CD8-positive, alpha-beta memory T cell (primary cell): ENCODE results near the gene CLEC7A. TPM values are rescaled to one million over a fixed set of nuclear protein-coding genes. Genes with fewer than 3 reads are reported as not detected.

Experiments used
- CTCF ChIA-PET: fragments of 350-600 bp; sonication (Branson Sonifier 250); formaldehyde crosslinking; loops from one replicate; lab custom pipeline; 2021; ENCODE audit warnings: antibody characterized with exemption; lab: Charles Lee
- POLR2A ChIA-PET: fragments of 350-600 bp; sonication (Branson Sonifier 250); formaldehyde crosslinking; loops from one replicate; lab custom pipeline; 2021; ENCODE audit warnings: antibody characterized with exemption; lab: Charles Lee
- DNase-seq, 5 donors: peaks; one replicate each; pipeline versions ENCODE4 v3.0.0 to v3.0.0-alpha.2; 2020 to 2022; ENCODE audit warnings: mixed read lengths in 1 of 5
- H3K27ac ChIP-seq: one replicate; pipeline ENCODE4 v1.7.0; 2013; ENCODE audit warnings: low read depth, mild to moderate bottlenecking, low read length, moderate library complexity
- H3K27me3 ChIP-seq: 2 replicates; pipeline ENCODE4 v1.7.0; 2013; ENCODE audit warnings: low read length, mild to moderate bottlenecking; ENCODE audit not compliant: insufficient read depth, poor library complexity, severe bottlenecking
- H3K36me3 ChIP-seq: 2 replicates; pipeline ENCODE4 v1.7.0; 2013; ENCODE audit warnings: mild to moderate bottlenecking, low read length, moderate library complexity; ENCODE audit not compliant: insufficient read depth
- H3K4me1 ChIP-seq: 2 replicates; pipeline ENCODE4 v1.7.0; 2013; ENCODE audit warnings: mild to moderate bottlenecking, low read length, moderate library complexity; ENCODE audit not compliant: insufficient read depth
- H3K4me3 ChIP-seq: 2 replicates; pipeline ENCODE4 v1.7.0; 2013; ENCODE audit warnings: mild to moderate bottlenecking, low read length
- H3K9me3 ChIP-seq: 2 replicates; pipeline ENCODE4 v1.7.0; 2013; ENCODE audit warnings: mild to moderate bottlenecking, low read length
- H3K27ac Mint-ChIP-seq, 8 donors: one replicate each; pipeline ENCODE4 v1.8.0; 2020 to 2021; ENCODE audit warnings: mixed read lengths in 8 of 8, mild to moderate bottlenecking in 6 of 8, inconsistent platforms in 3 of 8, moderate library complexity in 3 of 8
- H3K27me3 Mint-ChIP-seq, 2 donors: one replicate each; pipeline ENCODE4 v1.8.0; 2020 to 2021; ENCODE audit warnings: mixed read lengths in 2 of 2, mild to moderate bottlenecking in 1 of 2, moderate library complexity in 1 of 2
- H3K36me3 Mint-ChIP-seq, 3 donors: one replicate each; pipeline ENCODE4 v1.8.0; 2020 to 2021; ENCODE audit warnings: mixed read lengths in 3 of 3, inconsistent platforms in 1 of 3, mild to moderate bottlenecking in 1 of 3
- H3K4me1 Mint-ChIP-seq, 3 donors: one replicate each; pipeline ENCODE4 v1.8.0; 2020 to 2021; ENCODE audit warnings: mixed read lengths in 3 of 3, inconsistent platforms in 1 of 3, mild to moderate bottlenecking in 1 of 3
- H3K4me3 Mint-ChIP-seq, 7 donors: one replicate each; pipeline ENCODE4 v1.8.0; 2020 to 2021; ENCODE audit warnings: mixed read lengths in 7 of 7, mild to moderate bottlenecking in 6 of 7, moderate library complexity in 4 of 7, inconsistent platforms in 2 of 7
- H3K9me3 Mint-ChIP-seq, 5 donors: one replicate each; pipeline ENCODE4 v1.8.0; 2020 to 2022; ENCODE audit warnings: mixed read lengths in 5 of 5, mild to moderate bottlenecking in 3 of 5, moderate library complexity in 2 of 5, inconsistent platforms in 1 of 5
- polyA plus RNA-seq: library from polyadenylated mRNA; unstranded; fragments of 300-500 nt; fragmentation: Illumina TruSeq; gene quantifications from one replicate; pipeline ENCODE4 v1.2.3, GENCODE V29; 2021
- total RNA-seq, 2 experiments: library from RNA; stranded (reverse); gene quantifications; one replicate each; pipeline ENCODE4 v1.2.3, GENCODE V29; 2021

The CLEC7A gene
- total RNA-seq (under 1 TPM; 0.62 to 0.68 TPM), polyA plus RNA-seq (not detected)

DNA sequence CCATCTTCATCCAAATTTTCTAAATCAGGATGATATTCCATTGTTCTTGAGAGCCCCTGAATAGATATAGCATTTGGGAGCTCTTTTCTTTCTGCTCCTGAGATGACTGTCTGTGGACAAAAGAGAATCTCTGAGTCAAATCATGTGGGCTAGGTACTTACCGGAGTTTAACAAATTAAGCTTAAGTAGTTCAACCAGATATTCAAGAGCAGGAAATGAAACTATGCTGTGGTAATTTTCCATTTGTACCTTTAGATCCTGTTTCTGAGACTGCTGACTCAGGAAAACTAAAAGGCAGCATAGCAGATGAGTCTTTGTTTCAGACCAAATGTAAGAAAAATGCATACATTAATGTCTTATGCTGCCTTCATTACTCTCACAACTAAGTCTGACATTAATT is at the start of gene CLEC7A:
Gene CLEC7A (minus strand): TSS at position 158 of the 400 bp plus-strand sequence. CDS start 117 bp downstream, at position 41.
- H3K4me3 ChIP-seq: no peak within 1 kb of the TSS
- POLR2A ChIA-PET: no interaction called here

DNA sequence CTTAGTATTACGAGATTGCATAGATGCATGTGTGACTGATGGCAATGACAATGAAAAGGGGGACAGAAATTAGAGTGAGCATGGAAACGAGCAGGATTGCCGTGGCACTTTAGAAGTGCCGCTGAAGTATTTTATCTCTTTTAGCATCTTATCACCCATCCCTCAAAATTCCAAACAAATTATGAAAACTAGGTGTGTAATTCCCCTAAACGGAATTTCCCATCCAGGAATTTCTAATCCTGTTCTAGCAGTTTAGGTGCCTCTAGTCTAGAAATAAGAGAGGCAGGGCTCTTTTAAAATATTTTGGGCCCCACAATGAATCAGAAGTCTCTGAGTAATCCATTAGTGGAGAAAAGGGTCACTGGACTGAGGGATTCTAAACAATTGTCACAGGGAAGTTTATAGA is 49.8 kb upstream of the CLEC7A start:
- Mint-ChIP-seq H3K27me3 (peaks cover 22 to 59% of the 10 kb centered on the region in 2 donors), H3K9me3 (no peaks in the 10 kb centered on the region), H3K36me3 (no peaks in the 10 kb centered on the region), H3K27ac (no peak overlapping the region), H3K4me1 (peaks cover 0 to 8% (median 2%) of the 10 kb centered on the region in 3 donors), H3K4me3 (no peak overlapping the region)
- Histone ChIP-seq H3K4me3 (no peak overlapping the region), H3K36me3 (no peaks in the 10 kb centered on the region), H3K27ac (no peak overlapping the region), H3K9me3 (no peaks in the 10 kb centered on the region), H3K4me1 (no peaks in the 10 kb centered on the region), H3K27me3 (no peaks in the 10 kb centered on the region)
- no peak for DNase-seq
- POLR2A ChIA-PET: no interaction called here
- CTCF ChIA-PET: no interaction called here

More for the DNA sequence above, at the start of gene CLEC7A:
- CTCF ChIA-PET: interaction anchor here (2.3 kb wide), 1 partner anchor 23 kb away, joined by 8 read pairs; no protein-coding TSS in a partner anchor
- Mint-ChIP-seq H3K9me3 (no peaks in the 10 kb centered on the region), H3K27me3 (peaks cover 2 to 44% of the 10 kb centered on the region in 2 donors), H3K4me1 (peaks cover 3 to 6% (median 4%) of the 10 kb centered on the region in 3 donors), H3K4me3 (no peak within 1 kb of the TSS), H3K27ac (peak within 1 kb of the TSS in 1 of 8 donors; percentile 60), H3K36me3 (no peaks in the 10 kb centered on the region)
- Histone ChIP-seq H3K27me3 (no peaks in the 10 kb centered on the region), H3K4me1 (no peaks in the 10 kb centered on the region), H3K36me3 (no peaks in the 10 kb centered on the region), H3K27ac (no peak within 1 kb of the TSS), H3K9me3 (no peaks in the 10 kb centered on the region)
- no peak for DNase-seq

DNA sequence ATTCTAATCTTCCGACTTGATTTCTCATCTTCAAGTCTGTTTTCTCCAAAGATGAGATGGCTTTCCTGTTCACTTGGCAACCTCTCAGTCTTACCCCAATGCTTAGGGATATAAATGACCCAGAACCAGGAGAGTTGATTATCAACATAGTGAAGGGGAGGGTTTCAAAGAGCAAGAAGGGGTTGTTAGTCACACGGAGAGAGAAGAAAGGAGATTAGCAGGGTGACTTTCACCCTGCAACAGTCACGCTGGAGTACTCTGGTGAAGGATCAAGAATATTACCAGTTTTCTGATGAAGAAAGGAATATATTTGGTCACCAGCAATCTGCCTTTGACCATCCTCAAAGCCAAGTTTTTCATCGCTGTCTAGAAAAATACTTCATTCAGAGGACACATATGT is 48.8 kb upstream of the CLEC7A start, which contains the start of gene TMEM52B:
Gene TMEM52B (plus strand): TSS at position 212 of the 400 bp plus-strand sequence. CDS start 543 bp downstream, outside the sequence.
- Mint-ChIP-seq H3K27me3 (peaks cover 15 to 57% of the 10 kb centered on the region in 2 donors), H3K9me3 (no peaks in the 10 kb centered on the region), H3K4me3 (no peak within 1 kb of the TSS), H3K36me3 (no peaks in the 10 kb centered on the region), H3K27ac (no peak within 1 kb of the TSS), H3K4me1 (peaks cover 0 to 8% (median 2%) of the 10 kb centered on the region in 3 donors)
- Histone ChIP-seq H3K4me1 (no peaks in the 10 kb centered on the region), H3K9me3 (no peaks in the 10 kb centered on the region), H3K27ac (no peak within 1 kb of the TSS), H3K36me3 (no peaks in the 10 kb centered on the region), H3K27me3 (no peaks in the 10 kb centered on the region), H3K4me3 (no peak within 1 kb of the TSS)
- ChIA-PET POLR2A (no interaction called here), CTCF (no interaction called here)
- DNase-seq: no peak

DNA sequence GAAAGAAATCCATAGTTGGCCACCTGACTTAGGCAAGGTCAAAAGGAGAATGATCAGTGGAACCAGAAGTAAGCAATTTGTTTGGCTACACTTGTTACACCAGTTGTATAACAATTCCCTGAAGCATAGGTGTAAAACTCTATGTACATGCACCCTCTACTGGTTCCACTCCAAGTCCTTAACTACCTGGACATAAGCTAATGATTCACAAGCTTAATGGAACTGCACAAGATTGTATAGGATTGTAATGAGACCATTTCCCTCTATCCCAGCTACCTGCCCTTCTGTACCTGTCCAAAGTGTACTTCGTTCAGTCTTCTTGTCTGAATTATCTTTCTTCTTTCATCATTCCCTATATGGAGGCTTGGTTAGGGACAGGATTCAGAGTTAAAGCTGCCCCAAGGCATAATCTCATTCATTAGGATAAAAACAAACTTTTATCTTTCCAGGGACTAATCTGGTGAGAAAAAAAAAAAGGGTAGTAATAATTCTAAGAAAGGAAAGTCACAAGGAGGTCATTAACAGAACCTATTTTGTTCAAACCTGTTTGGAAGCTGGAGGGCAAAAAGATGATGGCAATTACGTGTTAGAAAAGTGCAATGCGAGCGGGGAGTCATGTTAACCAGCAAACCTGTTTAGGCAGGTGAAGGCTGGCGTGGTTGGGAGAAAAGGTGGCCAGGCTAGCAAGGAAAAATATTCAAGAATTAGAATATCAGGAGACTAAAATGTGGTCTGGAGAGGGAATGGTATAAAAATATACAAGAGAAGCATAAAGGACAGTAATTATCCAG is 46.0 kb upstream of the CLEC7A start:
- Mint-ChIP-seq H3K4me1 (no peaks in the 10 kb centered on the region), H3K9me3 (no peaks in the 10 kb centered on the region), H3K27ac (no peak overlapping the region), H3K27me3 (peaks cover 20 to 51% of the 10 kb centered on the region in 2 donors), H3K4me3 (no peak overlapping the region), H3K36me3 (no peaks in the 10 kb centered on the region)
- Histone ChIP-seq H3K27ac (no peak overlapping the region), H3K4me3 (no peak overlapping the region), H3K9me3 (no peaks in the 10 kb centered on the region), H3K36me3 (no peaks in the 10 kb centered on the region), H3K27me3 (no peaks in the 10 kb centered on the region), H3K4me1 (no peaks in the 10 kb centered on the region)
- CTCF ChIA-PET: no interaction called here
- no peak for DNase-seq
- POLR2A ChIA-PET: no interaction called here

DNA sequence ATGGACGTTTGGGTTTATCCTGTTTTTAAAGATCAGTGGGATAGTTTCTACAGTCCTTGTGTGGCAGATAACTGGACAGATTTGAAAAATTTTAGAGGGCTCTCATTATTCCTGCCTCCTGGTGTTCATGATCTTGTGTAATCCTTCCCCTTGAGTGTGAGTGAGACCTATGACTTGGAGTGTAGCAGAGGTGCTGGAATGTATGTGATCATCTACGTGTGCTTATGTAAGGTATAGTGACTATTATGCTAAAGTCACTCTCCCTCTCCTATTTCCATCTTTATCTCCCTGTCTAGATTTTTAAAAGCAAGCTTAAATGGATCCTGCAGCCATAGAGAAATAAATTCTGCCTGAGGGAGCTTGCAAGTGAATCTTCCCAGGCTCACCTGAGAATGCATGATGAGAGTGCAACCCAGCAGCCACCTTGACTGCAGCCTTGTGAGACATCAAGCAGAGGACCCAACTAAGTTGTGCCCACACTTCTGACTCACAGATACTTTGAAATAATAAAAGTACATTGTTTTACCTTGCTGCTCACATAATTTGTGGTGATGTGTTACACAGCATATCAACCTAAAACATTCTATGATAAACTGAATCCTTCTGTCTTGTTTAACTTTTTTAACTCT is 45.1 kb upstream of the CLEC7A start:
- no peaks in the 10 kb centered on the region for H3K27me3 ChIP-seq
- H3K4me3 Mint-ChIP-seq: no peak overlapping the region
- H3K4me3 ChIP-seq: no peak overlapping the region
- H3K36me3 Mint-ChIP-seq: no peaks in the 10 kb centered on the region
- ChIA-PET POLR2A (no interaction called here), CTCF (interaction anchor here (2.5 kb wide), 1 partner anchor 22 kb away, joined by 8 read pairs; no protein-coding TSS in a partner anchor)
- H3K9me3 Mint-ChIP-seq: no peaks in the 10 kb centered on the region
- H3K27me3 Mint-ChIP-seq: peaks cover 20 to 52% of the 10 kb centered on the region in 2 donors
- H3K27ac Mint-ChIP-seq: no peak overlapping the region
- H3K4me1 ChIP-seq: no peaks in the 10 kb centered on the region
- no peaks in the 10 kb centered on the region for H3K9me3 ChIP-seq
- H3K27ac ChIP-seq: no peak overlapping the region
- no peak for DNase-seq
- H3K4me1 Mint-ChIP-seq: no peaks in the 10 kb centered on the region
- H3K36me3 ChIP-seq: no peaks in the 10 kb centered on the region

DNA sequence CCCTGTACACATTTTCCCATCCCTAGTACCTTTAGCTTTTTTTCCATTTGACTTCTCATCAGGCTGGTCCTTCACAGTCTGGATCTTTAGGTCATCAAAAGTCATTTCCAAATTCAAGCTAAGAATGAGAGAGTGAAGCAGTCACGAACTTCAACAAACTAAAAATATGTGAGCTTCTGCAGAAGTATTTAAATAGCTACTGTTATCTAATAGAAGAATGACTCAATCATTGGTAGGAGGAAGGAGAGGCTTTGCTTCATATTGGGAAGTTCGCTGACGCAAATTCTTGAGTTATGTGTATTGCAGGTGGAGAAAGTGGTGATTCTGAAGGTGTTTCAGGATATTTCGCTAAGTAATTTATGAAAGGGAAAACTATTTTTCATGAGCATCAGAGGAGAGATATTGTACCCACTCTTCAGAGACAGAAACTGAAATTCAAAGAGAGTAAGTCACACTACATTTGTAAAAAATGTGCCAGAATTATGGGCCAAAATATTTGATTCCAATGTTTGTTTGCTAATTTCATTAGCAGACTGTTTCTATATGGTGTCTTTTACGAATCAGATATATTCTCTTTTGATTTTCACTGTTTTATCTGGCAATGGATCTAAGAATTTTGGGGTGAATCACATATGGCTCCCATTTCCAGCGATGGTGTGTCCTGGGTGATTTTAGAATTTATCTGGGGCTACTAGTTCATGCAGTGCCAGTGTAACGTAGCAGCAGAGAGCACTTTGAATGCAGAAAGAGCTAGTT is 42.2 kb upstream of the CLEC7A start, which contains the start of gene OLR1:
Gene OLR1 (minus strand): TSS at position 160 of the 756 bp plus-strand sequence. CDS start 55 bp downstream, at position 105.
- ChIA-PET POLR2A (no interaction called here), CTCF (no interaction called here)
- Histone ChIP-seq H3K27ac (no peak within 1 kb of the TSS), H3K27me3 (no peaks in the 10 kb centered on the region), H3K4me3 (no peak within 1 kb of the TSS), H3K9me3 (no peaks in the 10 kb centered on the region), H3K36me3 (no peaks in the 10 kb centered on the region), H3K4me1 (no peaks in the 10 kb centered on the region)
- Mint-ChIP-seq H3K4me1 (no peaks in the 10 kb centered on the region), H3K4me3 (no peak within 1 kb of the TSS), H3K27ac (no peak within 1 kb of the TSS), H3K9me3 (no peaks in the 10 kb centered on the region), H3K36me3 (no peaks in the 10 kb centered on the region), H3K27me3 (peaks cover 12 to 46% of the 10 kb centered on the region in 2 donors)
- no peak for DNase-seq

DNA sequence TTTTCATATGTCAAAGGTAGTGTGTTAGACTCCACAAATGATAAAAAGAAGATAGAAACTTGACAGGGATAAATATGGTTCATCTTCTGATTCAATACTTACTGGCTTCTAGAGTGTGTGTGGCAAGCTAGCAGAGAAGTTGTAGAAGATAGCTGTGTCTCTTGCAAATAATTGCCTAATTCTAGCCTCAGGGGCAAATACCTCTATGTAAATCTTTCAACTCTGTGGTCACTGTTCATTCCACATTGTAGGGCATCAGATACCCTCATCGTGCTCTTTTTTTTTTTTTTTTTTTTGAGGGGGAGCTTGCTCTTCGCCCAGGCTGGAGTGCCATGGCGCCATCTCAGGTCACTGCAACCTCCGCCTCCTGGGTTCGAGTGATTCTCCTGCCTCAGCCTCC is 40.2 kb upstream of the CLEC7A start:
- Histone ChIP-seq H3K27me3 (no peaks in the 10 kb centered on the region), H3K4me1 (no peaks in the 10 kb centered on the region), H3K27ac (no peak overlapping the region), H3K4me3 (no peak overlapping the region), H3K9me3 (no peaks in the 10 kb centered on the region), H3K36me3 (no peaks in the 10 kb centered on the region)
- CTCF ChIA-PET: interaction anchor here (1.4 kb wide), 2 partner anchors 15 to 17 kb away, joined by 3 to 4 read pairs; no protein-coding TSS in a partner anchor
- POLR2A ChIA-PET: no interaction called here
- H3K27me3 Mint-ChIP-seq: peaks cover 9 to 43% of the 10 kb centered on the region in 2 donors
- H3K9me3 Mint-ChIP-seq: no peaks in the 10 kb centered on the region
- H3K27ac Mint-ChIP-seq: no peak overlapping the region
- no peak for DNase-seq
- H3K4me3 Mint-ChIP-seq: no peak overlapping the region
- no peaks in the 10 kb centered on the region for H3K4me1 Mint-ChIP-seq
- H3K36me3 Mint-ChIP-seq: no peaks in the 10 kb centered on the region
